H1 (cell line): ENCODE measurements around the gene ADGB. TPM values are rescaled to one million over a fixed set of nuclear protein-coding genes. Genes with fewer than 3 reads are reported as not detected.

Experiments used
- CREB1 ChIP-seq: IDR thresholded peaks from 2 replicates; pipeline ENCODE4 v1.6.1; 2012; ENCODE audit warnings: inconsistent platforms
- CTCF ChIP-seq, 3 experiments: IDR thresholded peaks; 1 replicate in 2 of 3; 2 replicates in 1 of 3; pipeline versions ENCODE4 v1.5.1 to v1.6.1; 2011; ENCODE audit warnings: low read length in 3 of 3, mild to moderate bottlenecking in 3 of 3, inconsistent platforms in 2 of 3, low read depth in 1 of 3, moderate library complexity in 1 of 3; ENCODE audit not compliant: insufficient read depth in 1 of 3; ENCODE audit errors: control extremely low read depth in 1 of 3
- MAX ChIP-seq: IDR thresholded peaks from 2 replicates; pipeline ENCODE4 v1.6.1; 2012; ENCODE audit warnings: inconsistent platforms
- RXRA ChIP-seq: IDR thresholded peaks from 2 replicates; pipeline ENCODE4 v1.6.1; 2011; ENCODE audit warnings: low read depth, mild to moderate bottlenecking, low read length, moderate library complexity; ENCODE audit not compliant: insufficient read depth
- SP2 ChIP-seq: IDR thresholded peaks from 2 replicates; pipeline ENCODE4 v1.6.1; 2012; ENCODE audit warnings: mild to moderate bottlenecking, low read length, inconsistent platforms
- SP4 ChIP-seq: IDR thresholded peaks from 2 replicates; pipeline ENCODE4 v1.6.1; 2012; ENCODE audit warnings: low read length, inconsistent platforms
- TAF7 ChIP-seq: optimal IDR thresholded peaks from 2 replicates; pipeline ENCODE3; 2011; ENCODE audit warnings: low read depth, mild to moderate bottlenecking, inconsistent platforms, low read length, moderate library complexity, borderline replicate concordance
- polyA plus RNA-seq, 7 experiments: library from polyadenylated mRNA; depleted of rRNA in 3 of 7; stranded (reverse) in 5 of 7; unstranded in 2 of 7; fragments of >200 nt in 5 of 7; fragments of 200-250 nt in 2 of 7; gene quantifications; 1 replicate in 5 of 7; 2 replicates in 1 of 7; 4 replicates in 1 of 7; pipeline versions ENCODE4 v1.2.1 to v1.2.3, GENCODE V29; 2011 to 2013; ENCODE audit warnings: missing spikeins in 2 of 7, mixed read lengths in 2 of 7
- total RNA-seq: library from RNA; stranded (reverse); fragmentation: NEBNext Ultra II Directional; extraction: Animal tissue kit (Norgen Biotek cat#: 25700); gene quantifications from 2 replicates; pipeline ENCODE4 v1.2.1, GENCODE V29; 2021

The ADGB gene
- total and polyA plus RNA-seq, 2 of the 8 experiments (the other 6 are each of a cell fraction or from before 2014, with no cell fraction given): not detected

- no peak for TF ChIP-seq CTCF (IDR thresholded peaks at IDR 0.05; ENCODE audit: control extremely low read depth in 1 of 3, insufficient read depth in 1 of 3, low read depth in 1 of 3, low read length in 3 of 3)
- TF ChIP-seq SP4: no peak
- TF ChIP-seq RXRA: no peak
- no peak for TF ChIP-seq SP2
- TF ChIP-seq CREB1: no peak
- no peak for TF ChIP-seq TAF7
- TF ChIP-seq MAX: no peak
Measured at GRCh38 chr6:146859795-146860495, 261.2 kb downstream of the ADGB start (continued).
